Stimulated activated CD4-positive, alpha-beta T cell treated with anti-CD3 and anti-CD28 coated beads, Interleukin-12 subunit alpha, Interleukin-12 subunit beta, amount 100 ng/mL, for 4 hours (primary cell): Measurements from ENCODE around the gene TCFL5.

Experiments used
- DNase-seq: peaks from one replicate; pipeline ENCODE4 v3.0.0-alpha.2; 2020

The TCFL5 gene

GRCh38 chr20:62832212-62832922, 29.3 kb downstream of the TCFL5 start:
- DNase-seq, result no peak

- no peak for DNase-seq
These were observed 29.8 kb downstream of the TCFL5 start for GRCh38 chr20:62831854-62832211.

GRCh38 chr20:62831361-62831788, 30.2 kb downstream of the TCFL5 start:
- no peak for DNase-seq

- no peak for DNase-seq
These were observed 30.8 kb downstream of the TCFL5 start for GRCh38 chr20:62830821-62831220.

GRCh38 chr20:62830251-62830650, 31.4 kb downstream of the TCFL5 start:
- no peak for DNase-seq

- no peak for DNase-seq
These were observed 32.1 kb downstream of the TCFL5 start for GRCh38 chr20:62829231-62830230.

- no peak for DNase-seq
These were observed 33.0 kb downstream of the TCFL5 start for GRCh38 chr20:62828511-62829230.

GRCh38 chr20:62828051-62828450, 33.6 kb downstream of the TCFL5 start:
- no peak for DNase-seq

- no peak for DNase-seq
These were observed 34.1 kb downstream of the TCFL5 start for GRCh38 chr20:62827311-62828038.

- no peak for DNase-seq
These were observed 34.8 kb downstream of the TCFL5 start for GRCh38 chr20:62826646-62827310.

GRCh38 chr20:62825986-62826645, 35.5 kb downstream of the TCFL5 start:
- no peak for DNase-seq

GRCh38 chr20:62825333-62825985, 36.2 kb downstream of the TCFL5 start:
- DNase-seq, result no peak

- peak; percentile 41 for DNase-seq
These were observed 36.9 kb downstream of the TCFL5 start for GRCh38 chr20:62824476-62825332.

GRCh38 chr20:62823688-62824475, 37.7 kb downstream of the TCFL5 start:
- no peak for DNase-seq

GRCh38 chr20:62822788-62823651, 38.6 kb downstream of the TCFL5 start:
- DNase-seq, result no peak

GRCh38 chr20:62822239-62822787, 39.3 kb downstream of the TCFL5 start:
- no peak for DNase-seq

- no peak for DNase-seq
These were observed 39.9 kb downstream of the TCFL5 start for GRCh38 chr20:62821726-62822210.
